Endothelial cell of hepatic sinusoid (primary cell): ENCODE results near the gene PDE8B.

Experiments used
- in situ Hi-C: cut with HindIII; loops from 2 replicates; pipeline ENCODE4 v1.10.0; 2017; ENCODE audit warnings: low sequenced_read_pairs

Gene PDE8B

GRCh38 chr5:77316871-77317661 lies 106.6 kb downstream of the PDE8B start:
- in situ Hi-C loops, result no loop called here

- in situ Hi-C loops, result no loop called here
Observed at GRCh38 chr5:77318060-77318459, 107.6 kb downstream of the PDE8B start.

GRCh38 chr5:77319117-77319804 lies 108.8 kb downstream of the PDE8B start:
- in situ Hi-C loops, result no loop called here

- in situ Hi-C loops, result no loop called here
Observed at GRCh38 chr5:77321793-77322394, 111.4 kb downstream of the PDE8B start.

- in situ Hi-C loops, result no loop called here
Observed at GRCh38 chr5:77322406-77322805, 111.9 kb downstream of the PDE8B start.

GRCh38 chr5:77325921-77326541 lies 115.6 kb downstream of the PDE8B start:
- in situ Hi-C loops, result loop anchor here (5.0 kb wide), 1 partner anchor 69 kb away; no protein-coding TSS in a partner anchor

- in situ Hi-C loops, result loop anchor here (5.0 kb wide), 1 partner anchor 70 kb away; no protein-coding TSS in a partner anchor
Observed at GRCh38 chr5:77326986-77327734, 116.7 kb downstream of the PDE8B start.

- in situ Hi-C loops, result loop anchor here (5.0 kb wide), 1 partner anchor 72 kb away; no protein-coding TSS in a partner anchor
Observed at GRCh38 chr5:77328930-77329647, 118.6 kb downstream of the PDE8B start.

- in situ Hi-C loops, result loop anchor here (5.0 kb wide), 1 partner anchor 73 kb away; no protein-coding TSS in a partner anchor
Observed at GRCh38 chr5:77329664-77330430, 119.4 kb downstream of the PDE8B start.

- in situ Hi-C loops, result no loop called here
Observed at GRCh38 chr5:77333036-77333435, 122.6 kb downstream of the PDE8B start.

- in situ Hi-C loops, result no loop called here
Observed at GRCh38 chr5:77333451-77334123, 123.1 kb downstream of the PDE8B start.

- in situ Hi-C loops, result no loop called here
Observed at GRCh38 chr5:77337246-77337645, 126.8 kb downstream of the PDE8B start.

- in situ Hi-C loops, result no loop called here
Observed at GRCh38 chr5:77337686-77338085, 127.2 kb downstream of the PDE8B start.

- in situ Hi-C loops, result no loop called here
Observed at GRCh38 chr5:77339337-77339890, 128.9 kb downstream of the PDE8B start.

- in situ Hi-C loops, result no loop called here
Observed at GRCh38 chr5:77343165-77343564, 132.7 kb downstream of the PDE8B start.

- in situ Hi-C loops, result no loop called here
Observed at GRCh38 chr5:77347435-77348098, 137.1 kb downstream of the PDE8B start.

- in situ Hi-C loops, result no loop called here
Observed at GRCh38 chr5:77353251-77353650, 142.8 kb downstream of the PDE8B start.

- in situ Hi-C loops, result no loop called here
Observed at GRCh38 chr5:77354454-77354853, 144.0 kb downstream of the PDE8B start.
